Fibroblast of lung (primary cell): Measurements from ENCODE around the gene CYP11A1.

Experiments
- EZH2 ChIP-seq: IDR thresholded peaks from 2 replicates; pipeline ENCODE4 v1.5.1; 2012; ENCODE audit warnings: low read length, control low read depth, mild to moderate bottlenecking; ENCODE audit errors: missing control alignments
- TF ChIP-seq, protein P1 (sequence below), 2 donors: IDR thresholded peaks in 1 of 2; conservative IDR thresholded peaks in 1 of 2; 1 replicate in 1 of 2; 2 replicates in 1 of 2; pipeline ENCODE4 v1.5.1; 2011 to 2012; ENCODE audit warnings: low read length in 2 of 2, control low read depth in 1 of 2, inconsistent platforms in 1 of 2, low read depth in 1 of 2, mild to moderate bottlenecking in 1 of 2

DNA sequence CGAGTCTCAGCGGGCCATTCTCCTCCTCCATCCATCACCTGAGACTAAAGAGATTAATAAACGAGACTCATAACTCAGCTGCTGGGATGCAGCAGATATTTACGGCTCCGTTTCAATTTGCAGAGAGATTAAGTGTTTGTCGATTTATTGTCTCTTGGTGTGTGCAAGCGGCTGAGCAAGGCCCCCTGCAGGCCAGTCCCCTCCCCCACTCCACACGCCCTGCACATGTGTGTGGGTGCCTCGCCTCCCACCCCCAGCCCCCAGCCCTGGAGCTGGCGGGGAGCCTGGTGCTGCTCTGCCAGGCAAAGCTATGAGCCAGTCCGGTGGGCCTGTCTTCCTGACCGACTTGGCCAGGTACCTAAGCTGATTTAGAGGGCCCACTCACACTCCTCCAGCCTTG, 63.0 kb downstream of the CYP11A1 start:
- TF ChIP-seq, protein P1, sequence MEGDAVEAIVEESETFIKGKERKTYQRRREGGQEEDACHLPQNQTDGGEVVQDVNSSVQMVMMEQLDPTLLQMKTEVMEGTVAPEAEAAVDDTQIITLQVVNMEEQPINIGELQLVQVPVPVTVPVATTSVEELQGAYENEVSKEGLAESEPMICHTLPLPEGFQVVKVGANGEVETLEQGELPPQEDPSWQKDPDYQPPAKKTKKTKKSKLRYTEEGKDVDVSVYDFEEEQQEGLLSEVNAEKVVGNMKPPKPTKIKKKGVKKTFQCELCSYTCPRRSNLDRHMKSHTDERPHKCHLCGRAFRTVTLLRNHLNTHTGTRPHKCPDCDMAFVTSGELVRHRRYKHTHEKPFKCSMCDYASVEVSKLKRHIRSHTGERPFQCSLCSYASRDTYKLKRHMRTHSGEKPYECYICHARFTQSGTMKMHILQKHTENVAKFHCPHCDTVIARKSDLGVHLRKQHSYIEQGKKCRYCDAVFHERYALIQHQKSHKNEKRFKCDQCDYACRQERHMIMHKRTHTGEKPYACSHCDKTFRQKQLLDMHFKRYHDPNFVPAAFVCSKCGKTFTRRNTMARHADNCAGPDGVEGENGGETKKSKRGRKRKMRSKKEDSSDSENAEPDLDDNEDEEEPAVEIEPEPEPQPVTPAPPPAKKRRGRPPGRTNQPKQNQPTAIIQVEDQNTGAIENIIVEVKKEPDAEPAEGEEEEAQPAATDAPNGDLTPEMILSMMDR (conservative IDR thresholded peaks at IDR 0.05 in 1 of 2, IDR thresholded peaks at IDR 0.05 in 1 of 2; ENCODE audit: low read depth in 1 of 2, low read length in 2 of 2): no peak
- TF ChIP-seq EZH2: no peak
